ENCODE measurements around the gene LMBR1. TPM values are rescaled to one million over a fixed set of nuclear protein-coding genes. Genes with fewer than 3 reads are reported as not detected.
"Not testable (repeated sequence)": the region's sequence is repeated elsewhere in the genome, so short reads cannot be mapped to it uniquely, and the experiment has no call there.

LMBR1 gene
- total RNA-seq, 1 experiment from 2014 or later = 80.8 TPM

DNA sequence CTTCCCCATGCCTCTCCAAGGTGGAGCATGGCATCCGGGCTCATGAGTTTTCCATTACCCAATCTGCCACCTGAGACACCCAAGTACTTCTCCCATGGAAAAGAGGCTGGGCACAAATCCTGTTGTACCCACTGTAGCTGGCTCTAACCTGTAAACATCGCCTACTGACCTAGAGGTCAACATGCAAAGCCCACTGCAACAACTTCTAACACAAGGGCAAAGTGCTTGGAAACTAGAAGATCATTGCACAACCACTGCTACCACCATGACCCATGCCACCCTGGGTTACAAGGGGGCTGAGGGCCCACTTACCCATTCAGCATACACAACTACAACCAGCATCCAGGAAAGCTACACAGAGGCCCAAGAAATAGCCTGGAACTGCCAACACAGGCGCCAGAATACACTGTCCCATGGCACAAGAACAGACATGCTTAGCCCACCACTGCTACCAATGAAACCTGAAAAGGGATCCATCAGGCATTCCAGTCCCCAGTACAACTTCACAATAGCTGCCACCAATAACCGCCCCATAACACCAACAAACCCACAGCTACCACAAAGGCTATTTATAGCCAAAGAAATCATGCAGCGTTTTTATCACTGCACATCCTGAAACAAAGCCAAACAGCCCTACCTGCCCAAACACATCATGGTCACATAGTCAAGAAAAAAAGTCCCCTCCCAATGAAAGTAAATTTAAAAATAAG, 189.1 kb downstream of the LMBR1 start:
- no peak for DNase-seq
- no peak overlapping the region for H3K27ac ChIP-seq

DNA sequence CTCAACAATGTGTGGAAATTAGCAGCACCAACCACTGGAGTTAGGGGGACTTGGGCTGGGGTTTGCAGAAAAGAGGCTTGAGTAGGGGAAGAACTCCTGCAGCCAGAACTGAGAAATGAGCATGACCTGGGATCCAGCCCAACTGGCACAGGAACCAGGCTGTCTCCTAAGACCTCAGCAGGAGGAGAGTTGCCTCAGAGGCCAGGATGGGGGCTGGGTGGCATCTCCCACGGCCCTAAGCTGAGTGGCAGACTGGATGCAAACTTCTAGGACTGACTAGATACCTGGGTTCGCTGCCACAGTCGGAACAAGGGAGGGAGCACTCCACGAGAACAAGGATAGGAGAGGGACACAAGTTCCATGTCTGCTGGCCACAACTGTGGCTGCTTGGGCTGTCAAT, 189.8 kb downstream of the LMBR1 start:
- H3K27ac ChIP-seq = no peak overlapping the region
- H3K4me1 ChIP-seq = no peaks in the 10 kb centered on the region
- no peaks in the 10 kb centered on the region; the same call in 1 of the 2 replicates for H3K9me3 ChIP-seq (replicated peaks)
- no peaks in the 10 kb centered on the region for H3K27me3 ChIP-seq
- no peaks in the 10 kb centered on the region for H3K36me3 ChIP-seq
- no peak for DNase-seq
- H3K4me3 ChIP-seq = no peak overlapping the region

More for the DNA sequence above, 189.1 kb downstream of the LMBR1 start:
- no peaks in the 10 kb centered on the region for H3K27me3 ChIP-seq
- no peak overlapping the region for H3K4me3 ChIP-seq
- H3K4me1 ChIP-seq = no peaks in the 10 kb centered on the region
- no peaks in the 10 kb centered on the region; the same call in 1 of the 2 replicates for H3K9me3 ChIP-seq (replicated peaks)
- no peaks in the 10 kb centered on the region for H3K36me3 ChIP-seq

DNA sequence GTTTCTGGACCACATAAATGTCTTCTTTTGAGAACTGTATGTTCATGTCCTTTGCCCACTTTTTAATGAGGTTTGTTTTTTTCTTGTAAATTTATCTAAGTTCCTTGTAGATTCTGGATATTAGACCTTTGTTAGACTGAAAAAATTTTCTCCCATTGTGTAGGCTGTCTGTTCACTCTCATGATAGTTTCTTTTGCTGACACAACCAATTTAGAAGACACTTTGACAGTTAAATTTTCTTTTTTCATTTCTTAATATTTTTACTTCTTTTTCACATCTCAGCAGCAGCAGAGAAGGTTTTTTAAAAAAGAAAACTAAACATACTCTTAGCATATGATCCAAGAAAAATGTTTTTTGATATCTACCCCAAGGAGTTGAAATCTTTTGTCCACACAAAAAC, 190.6 kb downstream of the LMBR1 start:
- H3K27ac ChIP-seq = no peak overlapping the region
- H3K9me3 ChIP-seq (replicated peaks) = no peaks in the 10 kb centered on the region; the same call in none of the 2 replicates

DNA sequence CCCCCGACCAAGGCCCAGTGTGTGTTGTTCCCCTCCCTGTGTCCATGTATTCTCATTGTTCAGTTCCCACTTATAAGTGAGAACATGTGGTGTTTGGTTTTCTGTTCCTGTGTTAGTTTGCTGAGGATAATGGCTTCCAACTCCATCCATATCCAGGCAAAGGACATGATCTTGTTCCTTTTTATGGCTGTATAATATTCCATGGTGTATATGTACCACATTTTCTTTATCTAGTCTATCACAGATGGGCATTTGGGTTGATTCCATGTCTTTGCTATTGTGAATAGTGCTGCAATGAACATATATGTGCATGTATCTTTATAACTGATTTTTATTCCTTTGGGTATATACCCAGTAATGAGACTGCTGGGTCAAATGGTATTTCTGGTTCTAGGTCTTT, 191.2 kb downstream of the LMBR1 start:
- DNase-seq; H3K9me3 ChIP-seq (replicated peaks); H3K4me1 ChIP-seq; H3K27me3 ChIP-seq; H3K4me3 ChIP-seq; H3K27ac ChIP-seq; H3K36me3 ChIP-seq: not testable (repeated sequence)

More for the DNA sequence above, 190.6 kb downstream of the LMBR1 start:
- Histone ChIP-seq H3K27me3 (no peaks in the 10 kb centered on the region), H3K4me1 (no peaks in the 10 kb centered on the region), H3K4me3 (no peak overlapping the region), H3K36me3 (no peaks in the 10 kb centered on the region)
- no peak for DNase-seq

DNA sequence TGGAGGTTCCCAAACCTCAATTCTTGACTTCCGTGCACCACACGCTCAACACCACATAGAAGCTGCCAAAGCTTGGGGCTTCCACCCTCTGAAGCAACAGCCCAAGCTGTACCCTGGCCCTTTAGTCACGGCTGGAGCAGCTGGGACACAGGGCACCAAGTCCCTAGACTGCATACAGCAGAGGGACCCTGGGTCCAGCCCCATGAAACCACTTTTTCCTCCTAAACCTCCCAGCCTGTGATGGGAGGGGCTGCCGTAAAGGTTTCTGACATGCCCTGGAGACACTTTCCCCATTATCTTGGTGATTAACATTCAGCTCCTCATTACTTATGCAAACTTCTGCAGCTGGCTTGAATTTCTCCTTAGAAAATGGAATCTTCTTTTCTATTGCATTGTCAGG, 194.5 kb downstream of the LMBR1 start:
- H3K4me1 ChIP-seq, DNase-seq: not testable (repeated sequence)

DNA sequence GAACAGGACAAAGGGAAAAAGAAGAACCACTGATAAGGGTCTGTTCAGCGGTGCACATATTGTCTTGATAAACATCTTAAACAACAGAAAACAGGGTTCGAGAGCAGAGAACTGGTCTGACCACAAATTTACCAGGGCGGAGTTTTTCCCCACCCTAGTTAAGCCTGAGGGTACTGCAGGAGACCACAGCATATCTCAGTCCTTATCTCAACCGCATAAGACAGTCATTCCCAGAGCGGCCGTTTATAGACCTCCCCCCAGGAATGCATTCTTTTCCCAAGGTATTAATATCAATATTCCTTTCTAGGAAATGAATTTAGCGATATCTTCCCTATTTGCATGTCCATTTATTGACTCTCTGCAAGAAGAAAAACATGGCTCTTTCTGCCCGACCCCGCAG, 195.7 kb downstream of the LMBR1 start:
- not testable (repeated sequence) for H3K27ac ChIP-seq, DNase-seq

More for the DNA sequence above, 194.5 kb downstream of the LMBR1 start:
- not testable (repeated sequence) for H3K9me3 ChIP-seq (replicated peaks); H3K27ac ChIP-seq; H3K36me3 ChIP-seq; H3K27me3 ChIP-seq; H3K4me3 ChIP-seq

DNA sequence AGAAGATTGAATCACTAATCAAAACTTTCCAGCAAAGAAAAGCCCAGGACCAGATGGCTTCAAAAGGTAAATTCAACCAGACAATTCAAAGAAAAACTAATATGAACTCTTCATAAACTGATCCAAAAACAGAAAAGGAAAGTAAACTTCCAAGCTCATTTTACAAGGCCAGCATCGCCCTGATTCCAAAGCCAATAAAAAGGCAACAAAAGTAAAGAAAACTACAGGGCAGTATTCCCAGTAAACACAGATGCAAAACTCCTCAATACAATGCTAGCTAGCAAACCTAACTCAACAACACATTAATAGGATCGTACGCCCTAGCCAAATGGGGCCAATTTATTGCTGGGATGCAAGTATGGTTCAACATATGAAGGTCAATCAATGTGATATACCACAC, 199.4 kb downstream of the LMBR1 start:
- H3K27me3 ChIP-seq = no peaks in the 10 kb centered on the region
- H3K4me1 ChIP-seq = no peaks in the 10 kb centered on the region
- no peaks in the 10 kb centered on the region; the same call in 1 of the 2 replicates for H3K9me3 ChIP-seq (replicated peaks)
- no peak overlapping the region for H3K27ac ChIP-seq
- H3K36me3 ChIP-seq = 0 out of 2 replicates have a peak, but pooled peaks cover 3% of the 10 kb centered on the region
- no peak for DNase-seq
- H3K4me3 ChIP-seq = no peak overlapping the region

More for the DNA sequence above, 195.7 kb downstream of the LMBR1 start:
- not testable (repeated sequence) for H3K9me3 ChIP-seq (replicated peaks); H3K27me3 ChIP-seq; H3K36me3 ChIP-seq; H3K4me3 ChIP-seq; H3K4me1 ChIP-seq

DNA sequence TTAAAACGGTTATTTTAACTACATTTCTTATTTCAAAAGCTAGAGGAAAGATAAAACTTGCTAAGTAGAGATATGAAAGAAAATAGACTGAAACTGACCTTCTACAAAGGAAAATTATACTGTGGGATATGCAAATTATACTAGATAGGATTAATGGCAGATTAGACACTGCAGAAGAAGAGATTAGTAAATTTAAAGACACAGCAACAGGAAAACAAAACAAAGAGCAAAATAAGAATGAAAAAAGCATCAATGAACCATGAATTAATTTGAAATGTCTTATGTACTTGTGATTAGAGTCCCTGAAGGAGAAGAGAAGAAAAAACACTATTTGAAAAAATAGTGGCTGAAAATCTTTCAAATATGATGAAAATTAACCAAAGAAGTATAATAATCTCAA, 200.1 kb downstream of the LMBR1 start:
- no peak overlapping the region for H3K4me3 ChIP-seq
- no peak overlapping the region for H3K27ac ChIP-seq
- H3K4me1 ChIP-seq = no peaks in the 10 kb centered on the region
- no peak for DNase-seq
- no peaks in the 10 kb centered on the region for H3K27me3 ChIP-seq
- H3K36me3 ChIP-seq = 0 out of 2 replicates have a peak, but pooled peaks cover 3% of the 10 kb centered on the region
- H3K9me3 ChIP-seq (replicated peaks) = no peaks in the 10 kb centered on the region; the same call in 1 of the 2 replicates

DNA sequence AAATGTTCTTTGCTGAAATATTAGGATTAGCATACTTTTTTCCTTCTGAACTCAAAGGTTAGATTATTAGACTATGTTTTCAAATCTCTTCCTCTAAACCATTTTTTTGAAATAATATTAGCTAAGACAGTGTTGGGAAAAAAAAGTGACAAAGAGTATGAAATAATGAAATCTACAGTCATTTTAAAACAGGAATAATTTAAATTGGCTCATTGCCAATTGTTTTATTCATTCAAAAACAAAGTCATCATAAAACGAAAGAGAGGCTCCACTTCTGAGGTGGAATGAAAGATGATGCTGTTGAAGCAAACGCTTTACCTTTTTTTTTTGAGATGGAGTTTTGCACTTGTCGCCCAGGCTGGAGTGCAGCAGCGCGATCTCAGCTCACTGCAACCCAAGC, 201.2 kb downstream of the LMBR1 start:
- Histone ChIP-seq H3K27me3 (no peaks in the 10 kb centered on the region), H3K4me1 (no peaks in the 10 kb centered on the region), H3K36me3 (0 out of 2 replicates have a peak, but pooled peaks cover 3% of the 10 kb centered on the region), H3K4me3 (no peak overlapping the region), H3K27ac (no peak overlapping the region), H3K9me3 (replicated peaks) (no peaks in the 10 kb centered on the region)
- no peak for DNase-seq

DNA sequence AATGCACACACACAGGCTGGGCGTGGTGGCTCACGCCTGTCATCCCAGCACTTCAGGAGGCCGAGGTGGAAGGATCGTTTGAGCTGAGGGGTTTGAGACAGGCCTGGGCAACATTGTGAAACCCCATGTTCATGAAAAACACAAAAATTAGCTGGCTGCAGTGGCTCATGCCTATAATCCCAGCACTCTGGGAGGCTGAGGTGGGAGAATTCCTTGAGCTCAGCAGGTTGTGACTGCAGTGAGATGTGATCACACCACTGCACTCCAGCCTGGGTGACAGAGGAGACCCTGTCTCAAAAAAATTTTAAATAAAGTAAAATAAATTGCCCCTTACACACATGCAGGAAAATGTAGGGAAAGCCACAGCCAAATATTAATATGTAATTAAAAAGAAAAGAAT, 208.3 kb downstream of the LMBR1 start:
- no peaks in the 10 kb centered on the region for H3K27me3 ChIP-seq
- no peak for DNase-seq

DNA sequence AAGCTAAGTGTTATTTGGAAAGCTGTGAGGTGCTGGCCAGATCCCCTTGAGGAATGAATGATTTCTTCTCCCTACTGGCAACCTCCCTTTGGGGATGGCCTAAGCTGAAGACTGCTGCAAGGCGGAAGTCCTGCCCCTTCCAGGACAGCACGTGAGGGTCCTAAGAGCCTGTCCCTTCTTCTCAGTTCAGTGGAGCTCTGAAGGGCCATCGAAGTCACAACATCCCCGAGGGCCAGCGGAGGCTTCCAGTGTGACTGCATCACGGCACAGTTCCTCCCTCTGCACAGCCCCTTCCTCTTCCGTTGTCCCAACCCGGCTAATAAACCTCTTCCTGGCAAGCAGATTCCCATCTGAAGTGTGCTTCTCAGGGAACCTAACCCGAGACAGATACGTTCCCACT, 208.7 kb downstream of the LMBR1 start:
- H3K27me3 ChIP-seq = no peaks in the 10 kb centered on the region
- no peaks in the 10 kb centered on the region for H3K4me1 ChIP-seq
- peaks cover 5% of the 10 kb centered on the region; the same call in 1 of the 2 replicates for H3K36me3 ChIP-seq
- no peak overlapping the region for H3K4me3 ChIP-seq
- no peaks in the 10 kb centered on the region for H3K9me3 ChIP-seq (replicated peaks)
- no peak for DNase-seq
- no peak overlapping the region for H3K27ac ChIP-seq

More for the DNA sequence above, 208.3 kb downstream of the LMBR1 start:
- no peak overlapping the region for H3K4me3 ChIP-seq
- H3K4me1 ChIP-seq = no peaks in the 10 kb centered on the region
- H3K27ac ChIP-seq = no peak overlapping the region
- peaks cover 5% of the 10 kb centered on the region; the same call in 1 of the 2 replicates for H3K36me3 ChIP-seq
- no peaks in the 10 kb centered on the region for H3K9me3 ChIP-seq (replicated peaks)

DNA sequence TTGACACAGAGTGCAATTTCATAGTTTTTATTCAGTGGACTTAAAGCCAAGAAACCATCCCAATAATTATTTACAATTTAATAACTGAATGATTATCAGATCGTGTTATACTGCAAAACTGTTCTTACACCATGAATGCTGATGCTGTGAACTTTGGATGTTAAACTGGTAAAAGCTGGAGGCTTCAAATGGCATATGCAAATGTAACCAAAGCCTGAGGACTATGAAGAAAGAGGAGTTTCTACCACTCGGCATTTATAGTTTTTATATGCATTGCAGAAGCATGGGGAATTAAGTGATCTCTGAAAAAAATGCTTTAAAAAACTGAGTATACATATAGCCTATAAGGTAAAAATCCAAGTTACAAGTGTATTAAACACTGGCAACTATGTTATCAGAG, 210.1 kb downstream of the LMBR1 start:
- Histone ChIP-seq H3K36me3 (peaks cover 5% of the 10 kb centered on the region; the same call in 1 of the 2 replicates), H3K4me3 (no peak overlapping the region), H3K9me3 (replicated peaks) (no peaks in the 10 kb centered on the region)

DNA sequence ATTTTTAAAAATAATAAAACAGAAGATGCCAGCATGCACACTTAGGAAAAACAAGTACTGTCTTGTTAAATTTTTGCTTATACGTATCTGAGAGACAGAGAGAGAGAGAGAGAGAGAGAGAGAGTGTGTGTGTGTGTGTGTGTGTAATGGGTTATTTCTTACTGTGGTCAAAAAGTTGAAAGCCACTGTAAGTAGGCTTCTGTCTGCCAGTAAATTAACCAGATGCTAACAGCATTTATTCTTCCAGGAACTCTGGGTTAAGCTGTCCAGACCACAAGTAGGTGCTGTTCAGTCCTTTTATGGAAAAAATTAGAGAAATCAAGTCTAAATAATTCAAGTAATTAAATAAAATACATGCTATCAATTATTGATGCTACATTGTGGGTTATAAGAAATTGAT, 212.7 kb downstream of the LMBR1 start:
- no peaks in the 10 kb centered on the region for H3K9me3 ChIP-seq (replicated peaks)
- DNase-seq = no peak
- H3K4me1 ChIP-seq = no peaks in the 10 kb centered on the region
- no peak overlapping the region for H3K27ac ChIP-seq
- H3K27me3 ChIP-seq = no peaks in the 10 kb centered on the region
- H3K4me3 ChIP-seq = no peak overlapping the region
- peaks cover 5% of the 10 kb centered on the region; the same call in 1 of the 2 replicates for H3K36me3 ChIP-seq

More for the DNA sequence above, 210.1 kb downstream of the LMBR1 start:
- no peaks in the 10 kb centered on the region for H3K27me3 ChIP-seq
- H3K27ac ChIP-seq = no peak overlapping the region
- DNase-seq = no peak
- H3K4me1 ChIP-seq = no peaks in the 10 kb centered on the region

DNA sequence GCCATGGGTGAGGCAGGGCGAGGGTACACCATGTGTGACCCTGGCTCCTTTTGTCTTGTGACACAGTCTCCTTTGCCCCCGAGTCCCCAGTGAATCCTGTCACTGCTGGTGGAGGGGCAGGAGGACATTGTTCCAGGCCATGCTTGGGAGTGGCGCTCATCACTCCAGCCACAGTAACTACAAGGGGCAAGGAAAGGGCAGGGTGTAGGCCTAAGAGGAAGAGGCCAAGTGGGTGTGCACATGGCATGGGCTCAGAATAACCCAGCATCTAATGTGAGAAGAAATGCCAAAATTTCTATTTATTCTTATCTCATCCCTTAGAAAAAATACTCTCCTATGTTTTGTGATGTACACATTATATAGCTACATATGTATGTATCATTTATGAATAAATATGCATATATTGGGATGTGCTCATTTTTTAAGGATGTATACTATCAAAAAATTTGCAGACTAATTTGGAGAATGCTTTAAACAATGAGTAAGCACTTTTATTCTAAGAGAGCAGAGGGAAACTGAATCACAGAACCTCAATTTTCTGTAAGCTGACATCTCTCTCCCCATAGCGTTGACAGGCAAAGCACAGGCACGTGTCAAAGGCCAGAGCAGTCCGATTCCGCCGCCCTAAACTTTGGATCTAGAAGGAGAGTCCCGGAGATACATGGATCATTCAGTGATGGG, 215.5 kb downstream of the LMBR1 start:
- no peak overlapping the region for H3K4me3 ChIP-seq
- H3K27me3 ChIP-seq = no peaks in the 10 kb centered on the region
- DNase-seq = no peak
- peaks cover 4% of the 10 kb centered on the region; the same call in 1 of the 2 replicates for H3K36me3 ChIP-seq
- H3K27ac ChIP-seq = no peak overlapping the region
- H3K9me3 ChIP-seq (replicated peaks) = no peaks in the 10 kb centered on the region
- H3K4me1 ChIP-seq = no peaks in the 10 kb centered on the region

DNA sequence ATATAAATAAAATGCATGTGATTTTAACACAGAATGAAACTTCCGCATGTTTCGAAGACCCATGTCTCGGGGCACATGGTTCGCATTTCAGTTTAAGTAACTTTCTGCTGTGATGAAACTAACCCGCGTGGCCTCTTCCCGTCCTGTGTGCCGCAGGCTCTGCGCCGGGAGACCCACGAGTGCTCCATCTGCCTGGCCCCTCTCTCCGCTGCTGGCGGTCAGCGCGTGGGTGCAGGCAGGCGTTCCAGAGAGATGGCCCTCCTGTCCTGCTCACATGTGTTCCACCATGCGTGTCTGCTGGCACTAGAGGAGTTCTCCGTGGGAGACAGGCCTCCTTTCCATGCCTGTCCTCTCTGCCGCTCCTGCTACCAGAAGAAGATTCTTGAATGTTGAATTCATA, 216.7 kb downstream of the LMBR1 start:
- Histone ChIP-seq H3K27ac (no peak overlapping the region), H3K9me3 (replicated peaks) (no peaks in the 10 kb centered on the region), H3K4me3 (no peak overlapping the region), H3K27me3 (no peaks in the 10 kb centered on the region), H3K36me3 (no peaks in the 10 kb centered on the region; the same call in 1 of the 2 replicates), H3K4me1 (no peaks in the 10 kb centered on the region)
- DNase-seq = no peak

Measured in SJCRH30 (cell line).